CD4-positive, alpha-beta T cell treated with Interleukin-15 for 1 hour (primary cell): ENCODE measurements around the gene DDX31.

Experiments
- DNase-seq: peaks from one replicate; pipeline ENCODE4 v3.0.0-alpha.2; 2020

DDX31 gene

GRCh38 chr9:132543960-132544359, 125.8 kb downstream of the DDX31 start:
- no peak for DNase-seq

- DNase-seq: no peak
These were observed 126.5 kb downstream of the DDX31 start for GRCh38 chr9:132543251-132543650.
